Measurements from ENCODE around the gene GPR155.

- TF ChIP-seq CTCF (conservative IDR thresholded peaks at IDR 0.05; ENCODE audit: low read length): no peak
- TF ChIP-seq EZH2phosphoT487 (IDR thresholded peaks at IDR 0.05; ENCODE audit: borderline replicate concordance): no peak
These were observed 3.2 kb upstream of the GPR155 start for GRCh38 chr2:174490051-174490450.

All from Loucy (cell line).